ENCODE measurements around the gene METTL16. TPM values are rescaled to one million over a fixed set of nuclear protein-coding genes. Genes with fewer than 3 reads are reported as not detected.

Gene METTL16
- total RNA-seq, 1 donor from 2014 or later, result 32.5 TPM

DNA sequence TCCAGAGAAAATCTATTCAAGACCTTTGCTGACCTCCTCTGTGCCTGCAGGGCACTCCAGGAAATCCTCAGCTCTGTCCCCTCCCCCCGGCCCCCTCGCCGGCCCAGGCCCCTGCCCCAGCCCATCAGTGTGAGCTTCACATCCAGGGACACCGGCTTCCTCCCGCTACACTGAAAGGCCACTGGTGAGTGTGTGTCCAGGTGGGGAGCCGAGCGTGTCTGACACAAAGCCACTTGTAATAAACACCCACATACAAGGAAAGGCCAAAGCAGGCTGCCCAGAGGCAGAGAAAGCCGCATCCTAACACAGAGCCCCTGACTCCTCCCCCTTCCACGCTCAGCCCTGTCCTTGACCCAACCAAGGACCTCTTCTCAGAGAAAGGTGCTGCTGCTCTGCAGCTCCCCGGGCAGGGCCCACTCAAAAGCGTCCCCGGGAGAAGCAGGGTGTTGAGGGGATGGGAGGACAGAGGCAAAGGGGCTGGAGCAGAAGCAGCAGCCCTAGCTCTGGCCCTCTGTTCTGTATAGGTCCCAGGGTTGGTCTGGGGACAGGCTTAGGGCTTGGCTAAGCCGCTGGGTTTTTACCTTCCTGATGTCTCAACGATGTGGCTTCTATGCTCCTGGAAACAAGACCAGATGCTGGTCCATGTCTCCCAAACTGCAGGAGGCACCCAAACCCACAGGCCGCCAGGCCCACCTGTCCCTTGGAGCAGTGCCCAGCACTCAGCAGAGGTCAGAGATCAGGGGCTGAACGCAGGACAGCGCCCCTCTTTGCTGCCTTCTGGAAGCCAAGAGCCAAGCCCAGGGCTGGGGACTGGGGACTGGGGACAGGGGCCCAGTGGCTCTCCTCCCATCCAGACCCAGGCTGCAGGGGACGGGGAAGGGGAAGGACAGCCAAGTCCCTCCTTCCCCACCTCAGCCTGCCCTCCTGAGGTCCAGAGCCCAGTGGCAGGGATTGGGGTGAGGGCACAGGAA, 126.2 kb downstream of the METTL16 start:
- intact Hi-C loops (cut with micrococcal nuclease), result no loop called here

DNA sequence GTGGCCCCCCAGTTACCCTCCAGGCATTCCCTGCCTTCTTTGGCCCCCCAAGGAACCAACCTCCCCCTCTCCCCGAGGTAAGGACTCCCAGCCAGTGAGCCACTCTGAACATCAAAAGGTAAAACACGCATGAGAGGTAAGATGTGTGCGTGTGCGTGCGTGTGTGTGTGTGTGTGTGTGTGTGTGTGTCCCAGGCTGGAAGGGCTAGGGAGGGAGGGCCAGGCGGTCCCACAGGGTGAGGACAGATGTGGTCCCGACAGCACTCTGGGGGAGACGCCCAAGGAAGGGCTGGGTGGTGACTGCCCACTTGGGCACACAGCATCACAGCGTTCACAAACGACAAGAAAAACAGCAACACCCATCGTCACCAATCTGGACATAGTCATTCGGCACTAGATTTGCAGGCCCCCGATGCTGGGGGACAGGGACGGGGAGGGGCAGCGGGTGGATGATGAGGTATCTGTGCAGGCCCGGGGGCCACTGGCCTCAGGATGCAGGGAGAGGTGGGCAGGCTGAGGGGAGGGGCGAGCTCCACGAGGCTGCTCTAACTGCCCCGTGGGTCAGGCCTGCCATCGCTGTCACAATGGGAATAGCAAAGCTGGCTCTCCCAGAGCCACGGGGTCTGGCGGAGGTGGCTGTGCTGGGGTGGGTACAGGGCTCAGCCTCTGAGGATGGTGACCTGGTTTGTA, 127.1 kb downstream of the METTL16 start:
- intact Hi-C loops (cut with micrococcal nuclease), result no loop called here

DNA sequence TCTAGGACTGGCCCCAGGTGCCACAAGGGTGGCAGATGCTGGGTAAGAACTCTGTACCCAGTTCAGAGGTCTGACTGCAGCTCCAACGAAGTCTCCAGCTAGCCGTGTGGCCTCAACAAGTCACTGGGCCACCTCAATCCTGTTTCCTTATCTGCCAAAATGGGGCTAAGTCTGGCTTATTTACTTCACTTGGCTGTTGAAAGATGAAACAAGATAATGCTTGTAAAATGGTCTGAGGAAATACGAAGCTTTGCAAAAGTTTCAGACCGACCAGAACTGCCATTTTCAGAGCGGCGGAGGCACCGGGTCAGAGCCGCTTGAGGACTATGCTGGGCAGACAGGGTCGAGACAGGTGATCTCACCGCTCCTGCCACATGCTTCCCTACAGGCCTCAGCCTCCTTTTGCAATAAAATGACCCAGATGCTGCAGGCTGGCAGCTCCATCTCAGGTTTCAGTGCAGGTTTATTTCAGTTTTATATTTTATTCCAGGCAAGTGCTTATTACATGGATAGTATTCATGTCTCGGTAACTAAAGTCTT, 128.0 kb downstream of the METTL16 start:
- intact Hi-C loops (cut with micrococcal nuclease), result no loop called here

DNA sequence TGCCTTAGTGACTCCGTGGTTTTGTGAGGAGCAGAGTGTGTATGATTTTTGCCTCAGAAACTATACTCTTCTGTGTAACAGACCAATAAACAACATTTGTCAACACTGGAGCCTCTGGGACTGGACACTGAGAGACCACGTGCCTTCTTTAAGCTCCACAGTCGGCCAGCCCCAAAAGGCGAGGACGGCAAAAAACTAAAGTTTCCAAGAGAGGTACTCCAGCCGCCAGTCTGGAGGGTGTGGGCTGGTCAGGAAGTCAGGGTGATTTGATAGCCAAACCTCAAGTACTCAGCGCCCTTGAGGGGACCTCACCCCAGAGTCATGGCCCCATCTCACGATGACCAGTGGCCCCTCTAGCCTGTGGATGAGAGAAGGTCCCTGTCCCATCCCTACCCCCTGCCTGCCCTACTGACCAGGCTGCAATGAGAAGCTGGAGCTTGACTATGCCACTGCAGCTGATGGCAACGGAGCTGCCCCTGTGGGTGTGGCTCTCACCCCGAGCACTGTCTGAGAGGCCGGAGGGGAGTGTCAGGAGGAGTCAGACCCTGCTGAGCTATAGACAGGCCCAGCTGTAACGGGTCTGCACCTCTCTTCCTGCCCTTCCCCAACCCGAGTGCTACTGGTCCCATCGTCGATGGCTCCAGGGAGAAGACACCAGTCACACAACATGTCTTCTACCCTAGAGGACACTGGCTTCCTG, 130.6 kb downstream of the METTL16 start:
- intact Hi-C loops (cut with micrococcal nuclease), result no loop called here

DNA sequence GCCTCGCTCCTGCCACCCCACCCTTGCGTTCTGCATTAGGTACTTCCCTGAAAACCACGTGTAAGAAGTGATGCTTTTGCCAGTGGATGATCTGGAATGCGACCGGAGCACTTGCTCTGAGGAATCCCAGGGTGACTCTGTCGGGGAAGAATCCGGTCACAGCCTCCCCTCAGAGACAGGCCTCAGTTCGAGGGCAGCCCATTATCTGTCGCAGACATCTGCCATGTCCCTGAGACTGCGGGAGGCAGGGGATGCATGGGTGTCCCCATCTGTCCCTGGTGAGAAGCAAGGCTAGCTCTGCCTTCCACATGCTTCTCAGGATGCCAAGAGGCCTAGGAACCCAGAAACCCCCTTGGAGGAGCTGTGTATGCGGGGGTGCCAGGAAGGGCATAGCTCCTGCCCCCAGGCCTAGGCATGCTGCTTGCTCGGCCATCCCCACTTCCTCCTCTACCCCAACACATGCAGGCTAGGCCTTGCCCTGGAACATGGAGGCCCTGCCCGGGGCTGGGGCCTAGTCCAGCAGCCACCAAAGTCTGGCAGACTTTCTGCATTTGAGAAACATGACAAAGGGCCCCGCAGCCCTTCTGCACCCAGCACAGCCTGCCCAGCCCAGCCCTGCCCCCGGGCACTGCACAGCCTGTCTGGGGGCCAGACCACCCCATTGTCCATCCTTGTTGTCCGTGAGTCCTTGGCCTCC, 131.3 kb downstream of the METTL16 start:
- intact Hi-C loops (cut with micrococcal nuclease), result no loop called here

DNA sequence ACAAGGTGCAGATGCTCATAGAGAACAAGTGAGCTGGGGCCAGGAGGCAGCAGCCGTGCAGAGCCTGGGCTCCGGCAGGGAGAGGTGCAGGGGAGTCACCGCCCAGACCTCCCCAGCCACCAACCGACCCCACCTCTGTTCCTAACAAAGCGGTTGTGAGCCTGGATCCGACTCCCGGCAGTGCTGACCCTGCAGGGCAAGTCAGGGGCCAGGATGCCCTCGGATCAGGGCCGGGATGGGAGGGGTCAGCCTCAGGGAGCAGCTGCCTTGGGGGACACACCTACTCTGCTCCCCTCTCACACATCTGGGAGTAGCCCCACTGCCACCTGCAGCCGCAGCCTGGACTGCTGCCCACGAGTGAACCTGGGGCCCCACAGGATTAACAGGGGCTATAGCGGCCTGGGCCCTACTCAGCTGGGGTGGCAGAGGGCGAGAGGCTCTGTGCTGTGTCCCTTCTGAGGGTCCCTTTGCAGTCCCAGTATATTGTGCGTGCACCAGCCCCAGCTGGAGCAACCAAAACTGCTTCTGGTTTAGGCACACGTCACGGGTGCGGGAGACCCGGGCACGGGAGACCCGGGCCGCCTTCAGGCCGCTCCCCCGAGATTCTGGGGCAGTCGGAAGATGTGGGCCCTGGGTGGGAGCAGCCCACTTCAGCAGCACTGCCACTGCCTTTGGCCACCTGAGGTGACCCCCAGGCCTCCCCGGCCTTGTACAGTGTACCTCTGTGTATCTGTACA, 132.0 kb downstream of the METTL16 start:
- intact Hi-C loops (cut with micrococcal nuclease), result no loop called here

DNA sequence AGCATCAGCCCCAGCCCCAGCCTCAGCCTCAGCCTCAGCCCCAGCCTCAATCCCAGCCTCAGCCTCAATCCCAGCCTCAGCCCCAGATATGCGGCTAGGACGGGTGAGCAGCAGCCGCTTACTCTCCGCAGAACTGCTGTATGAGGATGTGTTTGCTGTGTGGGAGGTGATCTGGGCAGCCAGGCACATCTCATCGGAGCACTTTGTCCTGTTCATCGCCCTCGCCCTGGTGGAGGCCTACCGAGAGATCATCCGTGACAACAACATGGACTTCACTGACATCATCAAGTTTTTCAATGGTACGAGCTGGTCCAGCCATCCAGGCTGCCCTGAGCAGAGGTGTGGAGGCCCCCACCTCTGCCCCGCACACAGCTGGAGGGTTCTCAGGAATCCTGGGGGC, 132.8 kb downstream of the METTL16 start:
- intact Hi-C loops (cut with micrococcal nuclease), result no loop called here

DNA sequence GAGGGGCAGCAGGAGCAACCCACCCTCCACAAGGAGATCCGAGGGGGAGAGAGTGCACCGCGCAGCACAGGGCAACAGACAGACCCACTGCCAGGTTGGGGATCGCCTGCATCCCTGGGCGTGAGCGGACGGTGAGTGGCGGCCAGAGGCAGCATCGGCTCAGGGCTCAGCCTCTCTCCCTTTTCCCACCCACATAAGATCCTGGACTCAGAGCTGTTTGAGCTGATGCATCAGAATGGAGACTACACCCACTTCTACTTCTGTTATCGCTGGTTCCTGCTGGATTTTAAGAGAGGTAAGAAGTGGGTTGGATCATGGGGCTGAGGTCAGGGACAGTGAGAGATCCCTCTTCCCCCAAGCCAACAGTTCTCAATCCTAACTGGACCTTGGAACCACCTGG, 134.0 kb downstream of the METTL16 start:
- intact Hi-C loops (cut with micrococcal nuclease), result no loop called here

DNA sequence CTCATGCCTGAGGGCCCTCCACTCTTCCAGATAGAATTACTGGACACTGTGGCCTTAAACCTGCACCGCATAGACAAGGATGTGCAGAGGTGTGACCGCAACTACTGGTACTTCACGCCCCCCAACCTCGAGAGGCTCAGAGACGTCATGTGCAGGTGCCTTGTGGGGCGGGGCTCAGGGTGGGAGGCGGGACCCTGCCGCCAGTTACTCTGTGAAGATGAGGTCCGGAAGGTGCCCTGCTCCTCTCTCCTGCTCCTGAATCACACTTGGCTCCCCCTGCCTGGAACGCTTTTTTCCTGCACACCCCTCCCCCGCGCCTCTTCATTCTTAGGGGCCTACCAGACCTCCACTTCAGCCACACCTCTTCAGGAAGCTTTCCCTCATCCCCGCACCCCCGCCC, 135.6 kb downstream of the METTL16 start:
- intact Hi-C loops (cut with micrococcal nuclease), result no loop called here

DNA sequence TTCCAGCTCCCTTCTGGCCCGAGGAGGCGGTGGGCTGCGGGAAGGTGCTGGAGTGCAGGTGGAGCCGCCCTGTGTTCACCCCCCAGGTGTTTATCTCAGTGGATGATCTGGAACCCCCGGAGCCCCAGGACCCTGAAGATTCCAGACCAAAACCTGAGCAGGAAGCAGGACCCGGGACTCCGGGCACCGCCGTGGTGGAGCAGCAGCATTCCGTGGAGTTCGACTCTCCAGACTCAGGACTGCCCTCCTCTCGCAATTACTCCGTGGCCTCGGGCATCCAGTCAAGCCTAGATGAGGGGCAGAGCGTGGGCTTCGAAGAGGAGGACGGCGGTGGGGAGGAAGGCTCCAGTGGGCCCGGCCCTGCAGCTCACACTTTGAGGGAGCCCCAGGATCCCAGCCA, 136.3 kb downstream of the METTL16 start:
- intact Hi-C loops (cut with micrococcal nuclease), result no loop called here

DNA sequence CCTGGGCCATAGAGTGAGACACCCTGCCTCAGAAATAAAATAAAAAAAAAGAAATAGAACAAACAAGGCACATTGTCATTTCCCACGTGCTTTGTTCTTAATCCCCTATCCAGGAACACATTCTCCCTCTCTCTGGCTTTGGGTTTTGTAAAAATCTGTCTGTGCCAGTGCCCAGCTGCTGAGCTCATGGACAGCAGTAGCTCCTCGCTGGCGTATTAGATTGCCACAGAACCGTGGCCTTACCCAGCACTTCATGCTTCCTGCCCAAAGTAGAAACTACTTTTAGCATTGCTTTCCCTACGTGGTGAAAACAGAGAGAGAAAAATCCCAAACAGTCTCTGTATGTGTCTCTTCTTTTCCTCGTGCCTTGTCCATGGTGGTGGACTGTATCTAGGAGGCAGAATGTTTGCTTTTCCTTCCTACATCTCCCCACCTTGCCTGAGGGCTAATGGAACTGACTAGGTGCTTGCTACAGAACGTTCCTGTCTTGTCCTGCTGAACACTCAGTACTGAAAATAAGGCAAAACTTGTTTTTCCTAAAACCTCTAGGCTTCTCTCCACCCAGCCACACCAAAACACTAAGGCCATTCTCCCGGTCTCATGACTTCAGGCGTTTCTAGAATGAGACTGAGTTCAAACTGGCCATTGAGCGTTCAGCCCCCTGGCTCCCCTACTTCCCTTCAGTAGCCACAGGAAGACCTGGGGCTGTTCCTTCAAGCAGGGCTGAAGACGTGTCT, 137.0 kb downstream of the METTL16 start:
- intact Hi-C loops (cut with micrococcal nuclease), result no loop called here

DNA sequence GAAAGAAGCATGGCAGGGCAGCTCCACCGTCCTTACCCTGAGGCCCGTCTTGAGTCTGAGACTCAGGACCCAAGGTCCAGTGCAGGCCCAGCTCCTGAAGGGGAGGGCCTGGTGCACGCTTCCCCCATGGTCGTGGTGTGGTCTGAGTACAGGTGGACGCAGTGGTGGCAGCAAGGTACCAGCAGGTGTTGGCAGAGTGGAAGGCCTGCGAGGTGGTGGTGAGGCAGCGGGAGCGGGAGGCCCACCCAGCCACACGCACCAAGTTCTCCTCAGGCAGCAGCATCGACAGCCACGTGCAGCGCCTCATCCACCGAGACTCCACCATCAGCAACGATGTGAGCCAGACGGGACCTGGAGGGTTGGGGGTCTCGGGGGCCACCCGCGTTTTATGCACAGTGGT, 138.5 kb downstream of the METTL16 start:
- intact Hi-C loops (cut with micrococcal nuclease), result no loop called here

DNA sequence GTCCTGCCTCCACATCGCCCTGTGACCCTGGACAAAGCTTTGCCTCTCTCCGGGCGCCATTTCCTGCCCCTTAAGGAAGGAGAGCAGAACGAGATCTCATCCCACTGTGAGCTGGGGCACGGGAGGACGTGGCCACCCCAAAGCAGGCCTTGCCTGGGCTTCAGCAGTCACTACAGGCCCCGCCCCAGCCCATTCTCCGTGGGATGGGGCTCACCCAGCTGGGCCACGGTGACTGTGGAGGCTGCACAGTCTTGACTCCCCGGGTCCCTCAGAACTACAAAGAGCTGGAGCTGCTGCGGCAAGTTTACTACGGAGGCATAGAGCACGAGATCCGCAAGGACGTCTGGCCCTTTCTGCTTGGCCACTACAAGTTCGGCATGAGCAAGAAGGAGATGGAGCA, 139.0 kb downstream of the METTL16 start:
- intact Hi-C loops (cut with micrococcal nuclease), result no loop called here

DNA sequence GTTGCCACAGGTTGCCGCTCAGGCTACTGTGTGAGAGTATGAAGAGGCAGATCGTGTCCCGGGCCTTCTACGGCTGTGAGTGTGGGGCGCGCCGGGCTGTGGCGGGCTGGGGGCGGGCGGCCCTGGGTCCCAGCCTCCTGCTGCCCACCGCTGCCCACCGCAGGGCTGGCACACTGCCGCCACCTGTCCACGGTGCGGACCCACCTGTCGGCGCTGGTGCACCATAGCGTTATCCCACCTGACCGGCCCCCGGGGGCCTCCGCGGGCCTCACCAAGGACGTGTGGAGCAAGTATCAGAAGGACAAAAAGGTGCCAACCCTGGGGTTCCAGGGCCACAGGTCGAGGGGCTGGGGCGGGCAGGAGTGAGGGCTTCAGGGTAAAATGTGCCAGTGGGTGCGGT, 139.5 kb downstream of the METTL16 start:
- intact Hi-C loops (cut with micrococcal nuclease), result no loop called here

DNA sequence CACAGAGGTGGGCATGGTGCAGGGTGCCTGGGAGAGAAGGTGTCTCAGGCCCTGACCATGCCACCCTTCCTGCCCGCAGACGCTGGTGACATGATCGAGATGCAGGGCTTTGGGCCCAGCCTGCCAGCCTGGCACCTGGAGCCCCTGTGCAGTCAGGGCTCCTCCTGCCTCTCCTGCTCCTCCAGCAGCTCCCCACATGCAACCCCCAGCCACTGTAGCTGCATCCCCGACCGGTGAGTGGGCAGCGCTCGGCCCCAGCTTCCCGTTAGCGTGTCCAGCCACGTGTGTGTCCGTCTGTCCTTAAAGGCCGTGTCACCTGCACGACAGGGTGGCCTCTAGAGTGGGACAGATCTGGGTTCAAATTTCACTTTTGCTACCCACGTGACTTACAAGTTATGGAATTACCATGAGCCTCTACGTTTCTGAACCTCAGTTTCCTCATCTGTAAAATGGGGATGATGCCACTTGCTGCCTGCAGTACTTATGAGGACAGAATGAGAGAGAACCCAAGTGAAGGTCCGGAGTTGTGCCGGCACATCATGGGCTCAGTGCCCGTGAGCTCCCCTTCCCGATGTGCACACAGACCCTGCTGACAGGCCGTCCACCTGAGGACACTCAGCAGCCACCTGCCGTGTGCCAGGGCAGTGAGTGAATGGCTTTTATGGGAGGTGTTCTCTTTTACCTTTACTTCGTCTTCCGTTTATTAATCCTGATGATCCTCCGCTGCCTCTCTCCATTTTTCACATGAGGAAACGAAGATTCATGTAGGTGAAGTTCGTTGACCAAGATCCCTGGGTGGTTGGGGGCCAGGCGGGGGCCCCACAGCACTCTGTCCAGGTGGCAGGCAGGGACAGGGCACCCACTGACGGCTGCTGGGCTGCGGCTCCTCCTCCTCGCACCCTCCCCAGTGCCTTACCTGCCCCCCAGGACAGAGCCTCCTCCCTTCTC, 140.2 kb downstream of the METTL16 start:
- intact Hi-C loops (cut with micrococcal nuclease), result no loop called here

DNA sequence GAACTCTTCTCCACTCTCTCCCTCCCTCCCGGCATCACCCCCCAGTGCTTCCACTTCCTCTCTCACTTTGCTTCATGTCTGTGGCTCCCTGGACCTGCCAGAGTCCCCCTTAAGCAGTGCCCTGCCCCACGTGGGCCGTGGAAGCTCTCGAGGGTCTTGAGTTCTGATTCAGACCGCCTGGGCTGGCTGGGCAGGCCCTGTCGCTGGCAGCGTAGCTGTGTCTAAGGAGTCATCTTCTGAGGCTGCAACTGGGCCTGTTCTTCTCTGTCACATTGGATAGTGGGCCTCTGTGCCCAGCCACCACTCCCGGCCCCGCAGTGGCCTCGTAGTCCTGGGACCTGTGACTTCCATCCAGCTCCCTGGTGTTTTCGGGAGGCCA, 141.5 kb downstream of the METTL16 start:
- intact Hi-C loops (cut with micrococcal nuclease), result no loop called here

DNA sequence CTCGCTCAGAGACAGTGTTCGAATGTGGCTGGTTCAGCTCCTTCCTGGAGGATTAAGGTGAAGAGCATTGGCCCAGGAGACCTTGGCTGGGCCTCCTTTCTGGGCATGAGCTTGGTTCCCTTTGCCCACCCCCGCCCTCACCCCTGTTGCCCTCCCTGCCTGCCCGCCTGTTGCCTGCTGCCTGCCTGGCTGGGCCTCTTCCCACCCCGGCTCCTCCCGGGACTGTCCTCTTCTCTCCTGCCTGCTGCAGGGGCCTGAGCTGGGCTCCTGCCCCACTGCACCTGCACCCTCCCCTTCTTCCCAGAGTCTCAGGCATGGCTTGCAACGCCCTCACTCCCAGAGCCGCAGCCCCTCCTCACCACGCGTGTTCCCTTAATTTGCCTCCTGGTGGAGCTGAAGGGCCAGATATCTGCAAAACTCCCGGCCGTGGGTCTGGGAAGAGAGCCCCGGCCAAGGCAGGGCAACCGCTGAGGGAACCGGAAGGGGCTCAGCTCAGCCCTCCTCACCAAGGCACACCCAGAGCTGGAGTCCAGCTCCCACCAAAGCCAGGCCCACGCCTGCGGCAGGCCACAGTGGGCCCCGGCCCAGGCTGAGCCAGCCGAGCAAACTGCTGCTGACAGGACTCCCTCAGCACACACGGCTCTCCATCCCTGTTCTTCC, 142.0 kb downstream of the METTL16 start:
- intact Hi-C loops (cut with micrococcal nuclease), result no loop called here

DNA sequence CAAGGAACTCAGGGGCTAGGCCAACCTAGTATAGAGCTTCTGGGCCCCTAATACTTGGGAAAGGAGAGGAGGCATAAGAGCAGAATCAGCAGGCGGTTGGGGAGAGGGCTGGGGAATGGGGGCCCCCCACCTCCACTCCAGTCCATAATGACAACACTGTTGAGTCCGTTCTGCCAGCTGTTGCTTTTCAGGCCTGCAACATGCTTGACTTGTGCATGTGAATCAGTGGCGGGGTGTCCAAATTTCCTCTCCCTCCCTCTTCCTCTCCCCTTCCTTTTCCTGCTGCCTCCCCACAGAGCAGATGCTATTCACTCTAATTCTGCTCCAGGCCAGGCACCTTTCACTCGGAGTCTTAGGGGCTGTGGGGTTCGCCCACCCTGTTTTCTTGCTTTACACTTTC, 142.6 kb downstream of the METTL16 start:
- intact Hi-C loops (cut with micrococcal nuclease), result no loop called here
